HG02840 (cell line): Measurements from ENCODE around the gene EFCAB12.

Experiments
- ATAC-seq: cut with Tn5 transposase; IDR thresholded peaks from one replicate; pipeline ENCODE4 v1.9.1; 2021; ENCODE audit warnings: mild to moderate bottlenecking, moderate library complexity, moderate number of reproducible peaks; ENCODE audit not compliant: unreplicated experiment, low FRiP score

Gene EFCAB12

GRCh38 chr3:129428376-129429079 lies at the start of gene EFCAB12:
Gene EFCAB12, minus strand, starts transcription at chr3:129428636. Its CDS starts 148 bp downstream, at chr3:129428488.
- peak; percentile 75 for ATAC-seq

- ATAC-seq, result no peak
These were observed 48.1 kb upstream of the EFCAB12 start for GRCh38 chr3:129476586-129476985.

GRCh38 chr3:129475863-129476262 lies 47.4 kb upstream of the EFCAB12 start:
- ATAC-seq, result no peak

- ATAC-seq, result no peak
These were observed 46.8 kb upstream of the EFCAB12 start for GRCh38 chr3:129474984-129475804.

- no peak for ATAC-seq
These were observed 45.3 kb upstream of the EFCAB12 start for GRCh38 chr3:129473769-129474152.

- ATAC-seq, result no peak
These were observed 44.8 kb upstream of the EFCAB12 start for GRCh38 chr3:129473067-129473768.

GRCh38 chr3:129470861-129471260 lies 42.4 kb upstream of the EFCAB12 start:
- no peak for ATAC-seq

- no peak for ATAC-seq
These were observed 40.6 kb upstream of the EFCAB12 start for GRCh38 chr3:129469026-129469425.

GRCh38 chr3:129467932-129468331 lies 39.5 kb upstream of the EFCAB12 start:
- no peak for ATAC-seq

GRCh38 chr3:129463716-129464115 lies 35.3 kb upstream of the EFCAB12 start:
- ATAC-seq, result no peak

- ATAC-seq, result no peak
These were observed 34.7 kb upstream of the EFCAB12 start for GRCh38 chr3:129463094-129463493.

- ATAC-seq, result no peak
These were observed 34.0 kb upstream of the EFCAB12 start for GRCh38 chr3:129462361-129462968.

GRCh38 chr3:129461461-129462146 lies 33.2 kb upstream of the EFCAB12 start:
- ATAC-seq, result no peak

GRCh38 chr3:129461022-129461421 lies 32.6 kb upstream of the EFCAB12 start:
- no peak for ATAC-seq

GRCh38 chr3:129460572-129460971 lies 32.1 kb upstream of the EFCAB12 start:
- no peak for ATAC-seq

- no peak for ATAC-seq
These were observed 31.7 kb upstream of the EFCAB12 start for GRCh38 chr3:129460155-129460554.

- ATAC-seq, result no peak
These were observed 25.3 kb upstream of the EFCAB12 start for GRCh38 chr3:129453732-129454131.

GRCh38 chr3:129449279-129450115 lies 21.1 kb upstream of the EFCAB12 start:
- no peak for ATAC-seq

- no peak for ATAC-seq
These were observed 19.9 kb upstream of the EFCAB12 start for GRCh38 chr3:129448186-129448895.
